ENCODE data around the gene FBXW11.
A peak's percentile ranks its signal among the peaks of the same experiment; 100 is the strongest.
"Not testable (repeated sequence)": the region's sequence is repeated elsewhere in the genome, so short reads cannot be mapped to it uniquely, and the experiment has no call there.

The FBXW11 gene

GRCh38 chr5:171984748-171985419, 21.6 kb downstream of the FBXW11 start:
- peak in 1 of 3 donors; percentile 32 for DNase-seq (ENCODE audit: low read depth in 3 of 3)

GRCh38 chr5:171981847-171982246, 24.6 kb downstream of the FBXW11 start:
- DNase-seq (ENCODE audit: low read depth in 3 of 3) = no peak

- no peak for DNase-seq (ENCODE audit: low read depth in 3 of 3)
These were observed 25.6 kb downstream of the FBXW11 start for GRCh38 chr5:171980792-171981191.

GRCh38 chr5:171979606-171980005, 26.8 kb downstream of the FBXW11 start:
- no peak for DNase-seq (ENCODE audit: low read depth in 3 of 3)

GRCh38 chr5:171978519-171978918, 27.9 kb downstream of the FBXW11 start:
- no peak for DNase-seq (ENCODE audit: low read depth in 3 of 3)

- no peak for DNase-seq (ENCODE audit: low read depth in 3 of 3)
These were observed 28.4 kb downstream of the FBXW11 start for GRCh38 chr5:171978016-171978415.

GRCh38 chr5:171977244-171977950, 29.0 kb downstream of the FBXW11 start:
- not testable (repeated sequence) for DNase-seq (ENCODE audit: low read depth in 3 of 3)

- DNase-seq (ENCODE audit: low read depth in 3 of 3) = no peak
These were observed 30.4 kb downstream of the FBXW11 start for GRCh38 chr5:171975877-171976667.

GRCh38 chr5:171975262-171975876, 31.1 kb downstream of the FBXW11 start:
- DNase-seq (ENCODE audit: low read depth in 3 of 3) = no peak

GRCh38 chr5:171970826-171971225, 35.6 kb downstream of the FBXW11 start:
- DNase-seq (ENCODE audit: low read depth in 3 of 3) = no peak

GRCh38 chr5:171969288-171969880, 37.1 kb downstream of the FBXW11 start:
- DNase-seq (ENCODE audit: low read depth in 3 of 3) = no peak

GRCh38 chr5:171968531-171968930, 37.9 kb downstream of the FBXW11 start:
- DNase-seq (ENCODE audit: low read depth in 3 of 3) = no peak

GRCh38 chr5:171966964-171967363, 39.5 kb downstream of the FBXW11 start:
- no peak for DNase-seq (ENCODE audit: low read depth in 3 of 3)

- no peak for DNase-seq (ENCODE audit: low read depth in 3 of 3)
These were observed 40.2 kb downstream of the FBXW11 start for GRCh38 chr5:171966270-171966669.

GRCh38 chr5:171965745-171966144, 40.7 kb downstream of the FBXW11 start:
- peak in 1 of 3 donors; percentile 33 for DNase-seq (ENCODE audit: low read depth in 3 of 3)

- no peak for DNase-seq (ENCODE audit: low read depth in 3 of 3)
These were observed 43.0 kb downstream of the FBXW11 start for GRCh38 chr5:171963416-171963815.

- peak in 2 of 3 donors; percentile 18 to 37 for DNase-seq (ENCODE audit: low read depth in 3 of 3)
These were observed 45.3 kb downstream of the FBXW11 start for GRCh38 chr5:171961117-171961516.

GRCh38 chr5:171957591-171958251, 48.7 kb downstream of the FBXW11 start:
- peak; percentile 27 to 67 (median 44) for DNase-seq (ENCODE audit: low read depth in 3 of 3)

- no peak for DNase-seq (ENCODE audit: low read depth in 3 of 3)
These were observed 49.4 kb downstream of the FBXW11 start for GRCh38 chr5:171956887-171957495.

GRCh38 chr5:171956314-171956713, 50.1 kb downstream of the FBXW11 start:
- no peak for DNase-seq (ENCODE audit: low read depth in 3 of 3)

GRCh38 chr5:171955761-171956160, 50.7 kb downstream of the FBXW11 start:
- DNase-seq (ENCODE audit: low read depth in 3 of 3) = no peak

All from stimulated activated CD4-positive, alpha-beta T cell treated with anti-CD3 and anti-CD28 coated beads, TNF-alpha, amount 100 ng/mL, for 48 hours (primary cell).